Measurements from ENCODE around the gene TTC19. TPM values are rescaled to one million over a fixed set of nuclear protein-coding genes. Genes with fewer than 3 reads are reported as not detected.

The TTC19 gene
- total RNA-seq, 2 experiments from 2014 or later, result 57.8 to 66.7 TPM

GRCh38 chr17:15981646-15982580 lies 17.7 kb upstream of the TTC19 start:
- H3K27ac Mint-ChIP-seq, result peak overlapping the region; percentile 32

GRCh38 chr17:15996322-15996721 lies 3.3 kb upstream of the TTC19 start:
- DNase-seq, result no peak
- H3K4me3 ChIP-seq (ENCODE audit: low read length), result no peak overlapping the region
- TF ChIP-seq, protein P1, sequence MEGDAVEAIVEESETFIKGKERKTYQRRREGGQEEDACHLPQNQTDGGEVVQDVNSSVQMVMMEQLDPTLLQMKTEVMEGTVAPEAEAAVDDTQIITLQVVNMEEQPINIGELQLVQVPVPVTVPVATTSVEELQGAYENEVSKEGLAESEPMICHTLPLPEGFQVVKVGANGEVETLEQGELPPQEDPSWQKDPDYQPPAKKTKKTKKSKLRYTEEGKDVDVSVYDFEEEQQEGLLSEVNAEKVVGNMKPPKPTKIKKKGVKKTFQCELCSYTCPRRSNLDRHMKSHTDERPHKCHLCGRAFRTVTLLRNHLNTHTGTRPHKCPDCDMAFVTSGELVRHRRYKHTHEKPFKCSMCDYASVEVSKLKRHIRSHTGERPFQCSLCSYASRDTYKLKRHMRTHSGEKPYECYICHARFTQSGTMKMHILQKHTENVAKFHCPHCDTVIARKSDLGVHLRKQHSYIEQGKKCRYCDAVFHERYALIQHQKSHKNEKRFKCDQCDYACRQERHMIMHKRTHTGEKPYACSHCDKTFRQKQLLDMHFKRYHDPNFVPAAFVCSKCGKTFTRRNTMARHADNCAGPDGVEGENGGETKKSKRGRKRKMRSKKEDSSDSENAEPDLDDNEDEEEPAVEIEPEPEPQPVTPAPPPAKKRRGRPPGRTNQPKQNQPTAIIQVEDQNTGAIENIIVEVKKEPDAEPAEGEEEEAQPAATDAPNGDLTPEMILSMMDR (IDR thresholded peaks at IDR 0.05), result no peak
- H3K9me3 Mint-ChIP-seq, result no peaks in the 10 kb centered on the region
- H3K36me3 ChIP-seq (ENCODE audit: insufficient read depth, low read length), result peaks cover 11% of the 10 kb centered on the region
- H3K4me3 Mint-ChIP-seq, result no peak overlapping the region
- H3K9me3 ChIP-seq (ENCODE audit: control insufficient read depth in 1 of 2, insufficient read depth in 1 of 2, low read length in 2 of 2), result no peaks in the 10 kb centered on the region
- H3K36me3 Mint-ChIP-seq (ENCODE audit: low read depth), result peaks cover 50% of the 10 kb centered on the region
- H3K27me3 ChIP-seq (ENCODE audit: control insufficient read depth in 1 of 2, insufficient read depth in 2 of 2, low read length in 2 of 2), result no peaks in the 10 kb centered on the region
- intact Hi-C loops (cut with DNase I, micrococcal nuclease), result no loop called here
- ATAC-seq (ENCODE audit: poor library complexity), result no peak
- ChIA-PET CTCF (interaction anchor here (1.1 kb wide), 1 partner anchor 10 kb away, joined by 4 read pairs; no protein-coding TSS in a partner anchor), POLR2A (interaction anchor here (0.7 kb wide), 1 partner anchor 26 kb away, joined by 3 read pairs; no protein-coding TSS in a partner anchor)
- H3K27ac ChIP-seq (ENCODE audit: low read depth in 1 of 2, low read length in 2 of 2), result no peak overlapping the region
- peaks cover 24% of the 10 kb centered on the region for H3K4me1 Mint-ChIP-seq (ENCODE audit: low read depth)
- no peaks in the 10 kb centered on the region for H3K27me3 Mint-ChIP-seq
- H3K4me1 ChIP-seq (ENCODE audit: insufficient read depth, low read length), result peaks cover 23% of the 10 kb centered on the region
- no peak overlapping the region for H3K27ac Mint-ChIP-seq

More at GRCh38 chr17:15981646-15982580, 17.7 kb upstream of the TTC19 start:
- CTCF ChIA-PET, result no interaction called here
- intact Hi-C loops (cut with DNase I, micrococcal nuclease), result no loop called here
- Histone ChIP-seq H3K27ac (ENCODE audit: low read depth in 1 of 2, low read length in 2 of 2) (no peak overlapping the region), H3K27me3 (ENCODE audit: control insufficient read depth in 1 of 2, insufficient read depth in 2 of 2, low read length in 2 of 2) (no peaks in the 10 kb centered on the region), H3K9me3 (ENCODE audit: control insufficient read depth in 1 of 2, insufficient read depth in 1 of 2, low read length in 2 of 2) (no peaks in the 10 kb centered on the region), H3K36me3 (ENCODE audit: insufficient read depth, low read length) (peaks cover 54% of the 10 kb centered on the region), H3K4me3 (ENCODE audit: low read length) (no peak overlapping the region), H3K4me1 (ENCODE audit: insufficient read depth, low read length) (no peaks in the 10 kb centered on the region)
- H3K27me3 Mint-ChIP-seq, result no peaks in the 10 kb centered on the region
- TF ChIP-seq, protein P1 (IDR thresholded peaks at IDR 0.05), result no peak
- ATAC-seq (ENCODE audit: poor library complexity) (no peak), DNase-seq (no peak)
- H3K36me3 Mint-ChIP-seq (ENCODE audit: low read depth), result peaks cover 87% of the 10 kb centered on the region
- no peak overlapping the region for H3K4me3 Mint-ChIP-seq
- peaks cover 6% of the 10 kb centered on the region for H3K4me1 Mint-ChIP-seq (ENCODE audit: low read depth)
- POLR2A ChIA-PET, result interaction anchor here (0.7 to 0.9 kb wide), 2 partner anchors 15 to 513 kb away, joined by 3 read pairs; no protein-coding TSS in a partner anchor
- no peaks in the 10 kb centered on the region for H3K9me3 Mint-ChIP-seq

DNA sequence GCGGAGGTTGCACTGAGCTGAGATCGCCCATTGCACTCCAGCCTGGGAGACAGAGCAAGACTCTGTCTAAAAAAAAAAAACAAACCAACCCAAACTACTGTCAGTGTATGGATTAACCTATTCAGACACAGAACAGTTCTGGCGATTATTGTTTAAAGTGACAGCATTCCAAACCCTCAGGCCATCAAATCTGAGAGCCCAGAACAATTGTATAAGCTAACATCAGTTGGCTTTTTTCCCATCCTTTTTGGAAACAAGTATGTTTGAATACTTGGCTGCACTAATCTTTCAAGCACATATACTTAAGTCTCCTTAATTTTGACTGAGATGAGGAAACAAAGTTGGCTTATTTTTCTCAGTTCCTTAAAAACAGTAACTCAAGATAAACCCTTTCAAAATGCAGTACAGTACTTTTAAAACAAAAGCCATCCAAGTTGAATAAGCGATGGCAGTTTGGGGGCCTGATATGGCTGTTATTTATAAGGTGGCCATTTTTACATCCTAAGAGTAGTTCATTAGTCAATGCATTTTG lies 1.5 kb upstream of the TTC19 start:
- TF ChIP-seq, protein P1 (IDR thresholded peaks at IDR 0.05), result no peak
- H3K27ac ChIP-seq (ENCODE audit: low read depth in 1 of 2, low read length in 2 of 2), result no peak overlapping the region
- POLR2A ChIA-PET, result interaction anchor here (1.1 to 2.2 kb wide), 3 partner anchors 14 to 53 kb away, joined by 3 to 5 read pairs (median 4); partner anchors contain the start of gene ADORA2B

More for the DNA sequence above, 1.5 kb upstream of the TTC19 start:
- Histone ChIP-seq H3K9me3 (ENCODE audit: control insufficient read depth in 1 of 2, insufficient read depth in 1 of 2, low read length in 2 of 2) (no peaks in the 10 kb centered on the region), H3K36me3 (ENCODE audit: insufficient read depth, low read length) (peaks cover 29% of the 10 kb centered on the region), H3K4me3 (ENCODE audit: low read length) (no peak overlapping the region), H3K27me3 (ENCODE audit: control insufficient read depth in 1 of 2, insufficient read depth in 2 of 2, low read length in 2 of 2) (no peaks in the 10 kb centered on the region), H3K4me1 (ENCODE audit: insufficient read depth, low read length) (peaks cover 27% of the 10 kb centered on the region)
- Mint-ChIP-seq H3K27ac (peak overlapping the region; percentile 88), H3K36me3 (ENCODE audit: low read depth) (peaks cover 55% of the 10 kb centered on the region), H3K4me3 (peak overlapping the region; percentile 95), H3K4me1 (ENCODE audit: low read depth) (peaks cover 33% of the 10 kb centered on the region), H3K9me3 (no peaks in the 10 kb centered on the region), H3K27me3 (no peaks in the 10 kb centered on the region)
- ATAC-seq (ENCODE audit: poor library complexity) (no peak), DNase-seq (no peak)
- intact Hi-C loops (cut with DNase I, micrococcal nuclease), result loop anchor here (1.0 to 2.0 kb wide), 3 partner anchors 170 to 741 kb away; no protein-coding TSS in a partner anchor
- CTCF ChIA-PET, result interaction anchor here (1.6 kb wide), 1 partner anchor 24 kb away, joined by 5 read pairs; no protein-coding TSS in a partner anchor

All from CD4-positive, alpha-beta T cell (primary cell).